Measurements from ENCODE around the gene SHC3.

DNA sequence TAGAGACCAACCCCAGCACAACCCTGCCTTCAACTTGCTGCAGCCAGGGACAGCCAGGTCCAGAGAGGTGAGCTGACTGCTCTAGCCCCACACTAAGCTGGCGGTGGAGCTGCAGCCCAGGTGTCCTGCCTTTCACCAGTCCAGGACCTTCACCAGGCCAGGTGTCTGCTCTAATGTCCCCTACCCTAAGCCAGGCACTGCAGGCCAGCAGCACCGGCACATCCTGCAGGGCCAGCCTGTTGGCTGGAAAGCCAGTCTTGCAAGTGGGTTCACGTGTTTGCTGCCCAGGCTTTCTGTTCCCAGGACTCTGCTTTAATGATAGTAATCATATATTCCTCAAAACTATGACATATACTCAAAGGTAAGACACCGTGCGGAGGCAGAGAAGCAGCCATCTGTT, 5.5 kb downstream of the SHC3 start:
- TF ChIP-seq CTCF (IDR thresholded peaks at IDR 0.05) (no peak), POLR2A (IDR thresholded peaks at IDR 0.05) (no peak)
